Fibroblast of mammary gland (primary cell): ENCODE results near the gene PRG2.
"Not testable (repeated sequence)": the region's sequence is repeated elsewhere in the genome, so short reads cannot be mapped to it uniquely, and the experiment has no call there.

Experiments used
- DNase-seq: peaks from one replicate; pipeline ENCODE4 v3.0.0-alpha.2; 2010; ENCODE audit warnings: low read depth
- H3K4me3 ChIP-seq: 2 replicates; pipeline ENCODE4 v1.5.1; 2011; ENCODE audit warnings: low read depth, mild to moderate bottlenecking, low read length, moderate library complexity; ENCODE audit not compliant: control insufficient read depth
- CTCF ChIP-seq: conservative IDR thresholded peaks from 2 replicates; pipeline ENCODE4 v1.5.1; 2011; ENCODE audit warnings: low read depth, low read length, inconsistent platforms; ENCODE audit not compliant: control insufficient read depth, insufficient read depth

PRG2 gene

GRCh38 chr11:57405271-57405860 is 14.9 kb upstream of the PRG2 start:
- peak; percentile 31 for DNase-seq
- TF ChIP-seq CTCF = no peak
- no peak overlapping the region for H3K4me3 ChIP-seq

- no peak overlapping the region for H3K4me3 ChIP-seq
- no peak for TF ChIP-seq CTCF
- DNase-seq = no peak
Observed at GRCh38 chr11:57403802-57404147, 13.3 kb upstream of the PRG2 start.

- H3K4me3 ChIP-seq, DNase-seq: not testable (repeated sequence)
Observed at GRCh38 chr11:57403003-57403801, 12.8 kb upstream of the PRG2 start.

GRCh38 chr11:57402188-57403002 is 11.9 kb upstream of the PRG2 start:
- TF ChIP-seq CTCF = no peak
- H3K4me3 ChIP-seq = no peak overlapping the region
- DNase-seq = no peak

GRCh38 chr11:57399972-57400578 is 9.6 kb upstream of the PRG2 start:
- no peak overlapping the region for H3K4me3 ChIP-seq
- no peak for DNase-seq
- no peak for TF ChIP-seq CTCF

- H3K4me3 ChIP-seq = no peak overlapping the region
- DNase-seq = no peak
- TF ChIP-seq CTCF = no peak
Observed at GRCh38 chr11:57399221-57399620, 8.8 kb upstream of the PRG2 start.
